ENCODE data around the gene PEX7.
"Not testable (repeated sequence)": the region's sequence is repeated elsewhere in the genome, so short reads cannot be mapped to it uniquely, and the experiment has no call there.

The PEX7 gene

GRCh38 chr6:136846477-136846876 is 24.1 kb downstream of the PEX7 start:
- not testable (repeated sequence) for DNase-seq

- DNase-seq = not testable (repeated sequence)
Measured at GRCh38 chr6:136849979-136850563, 27.7 kb downstream of the PEX7 start.

GRCh38 chr6:136859430-136859829 is 37.0 kb downstream of the PEX7 start:
- DNase-seq = no peak

GRCh38 chr6:136860043-136860442 is 37.7 kb downstream of the PEX7 start:
- DNase-seq = no peak

GRCh38 chr6:136862662-136863061 is 40.3 kb downstream of the PEX7 start:
- DNase-seq = no peak

- no peak for DNase-seq
Measured at GRCh38 chr6:136863752-136864151, 41.4 kb downstream of the PEX7 start.

GRCh38 chr6:136864676-136865075 is 42.3 kb downstream of the PEX7 start:
- DNase-seq = no peak

- no peak for DNase-seq
Measured at GRCh38 chr6:136866872-136867416, 44.6 kb downstream of the PEX7 start.

GRCh38 chr6:136869451-136869850 is 47.1 kb downstream of the PEX7 start:
- DNase-seq = no peak

- DNase-seq = no peak
Measured at GRCh38 chr6:136873748-136874147, 51.4 kb downstream of the PEX7 start.

- DNase-seq = not testable (repeated sequence)
Measured at GRCh38 chr6:136876469-136876868, 54.1 kb downstream of the PEX7 start.

GRCh38 chr6:136880748-136881460 is 58.5 kb downstream of the PEX7 start:
- DNase-seq = no peak

- no peak for DNase-seq
Measured at GRCh38 chr6:136886091-136886490, 63.7 kb downstream of the PEX7 start.

GRCh38 chr6:136887953-136888352 is 65.6 kb downstream of the PEX7 start:
- DNase-seq = no peak

GRCh38 chr6:136889271-136890193 is 67.1 kb downstream of the PEX7 start:
- no peak for DNase-seq

- no peak for DNase-seq
Measured at GRCh38 chr6:136890194-136890839, 67.9 kb downstream of the PEX7 start.

- DNase-seq = no peak
Measured at GRCh38 chr6:136890986-136891385, 68.6 kb downstream of the PEX7 start.

- DNase-seq = no peak
Measured at GRCh38 chr6:136893187-136893586, 70.8 kb downstream of the PEX7 start.

GRCh38 chr6:136895901-136896300 is 73.5 kb downstream of the PEX7 start:
- no peak for DNase-seq

GRCh38 chr6:136897071-136897470 is 74.7 kb downstream of the PEX7 start:
- no peak for DNase-seq

- DNase-seq = no peak
Measured at GRCh38 chr6:136901212-136901784, 78.9 kb downstream of the PEX7 start.

GRCh38 chr6:136904477-136904876 is 82.1 kb downstream of the PEX7 start:
- DNase-seq = not testable (repeated sequence)

Data from stimulated activated CD4-positive, alpha-beta T cell treated with anti-CD3 and anti-CD28 coated beads, Interleukin-4, amount 100 ng/mL, for 1 hour (primary cell).